Neural crest cell (in vitro differentiated cells): ENCODE results near the gene GALNT18. TPM values are rescaled to one million over a fixed set of nuclear protein-coding genes. Genes with fewer than 3 reads are reported as not detected.
A peak's percentile ranks its signal among the peaks of the same experiment; 100 is the strongest.

Source experiments
- DNase-seq: peaks from one replicate; pipeline ENCODE4 v3.0.0; 2021; ENCODE audit warnings: low read depth, mixed read lengths, low spot score
- H3K27ac Mint-ChIP-seq: one replicate; pipeline ENCODE4 v1.8.0; 2021; ENCODE audit warnings: mild to moderate bottlenecking, mixed read lengths; ENCODE audit not compliant: unreplicated experiment
- H3K27me3 Mint-ChIP-seq: 2 replicates; pipeline ENCODE4 v1.8.0; 2021; ENCODE audit warnings: low read depth, mild to moderate bottlenecking, mixed read lengths
- H3K36me3 Mint-ChIP-seq: 2 replicates; pipeline ENCODE4 v1.8.0; 2021; ENCODE audit warnings: low read depth, mild to moderate bottlenecking, mixed read lengths
- H3K4me1 Mint-ChIP-seq: 2 replicates; pipeline ENCODE4 v1.8.0; 2021; ENCODE audit warnings: mixed read lengths
- H3K4me3 Mint-ChIP-seq: one replicate; pipeline ENCODE4 v1.8.0; 2021; ENCODE audit warnings: mild to moderate bottlenecking, mixed read lengths
- H3K9me3 Mint-ChIP-seq: 2 replicates; pipeline ENCODE4 v1.8.0; 2021; ENCODE audit warnings: mixed read lengths
- CTCF ChIP-seq: fragments of 200-600 bp; sonication (generic); conservative IDR thresholded peaks from 2 replicates; pipeline ENCODE4 v1.5.0; 2021; ENCODE audit warnings: antibody characterized with exemption, mild to moderate bottlenecking
- total RNA-seq: library from RNA; stranded (reverse); gene quantifications from 2 replicates; pipeline ENCODE4 v1.2.1, GENCODE V29; 2021

The GALNT18 gene
- total RNA-seq, 1 donor from 2014 or later, result 2.8 TPM

DNA sequence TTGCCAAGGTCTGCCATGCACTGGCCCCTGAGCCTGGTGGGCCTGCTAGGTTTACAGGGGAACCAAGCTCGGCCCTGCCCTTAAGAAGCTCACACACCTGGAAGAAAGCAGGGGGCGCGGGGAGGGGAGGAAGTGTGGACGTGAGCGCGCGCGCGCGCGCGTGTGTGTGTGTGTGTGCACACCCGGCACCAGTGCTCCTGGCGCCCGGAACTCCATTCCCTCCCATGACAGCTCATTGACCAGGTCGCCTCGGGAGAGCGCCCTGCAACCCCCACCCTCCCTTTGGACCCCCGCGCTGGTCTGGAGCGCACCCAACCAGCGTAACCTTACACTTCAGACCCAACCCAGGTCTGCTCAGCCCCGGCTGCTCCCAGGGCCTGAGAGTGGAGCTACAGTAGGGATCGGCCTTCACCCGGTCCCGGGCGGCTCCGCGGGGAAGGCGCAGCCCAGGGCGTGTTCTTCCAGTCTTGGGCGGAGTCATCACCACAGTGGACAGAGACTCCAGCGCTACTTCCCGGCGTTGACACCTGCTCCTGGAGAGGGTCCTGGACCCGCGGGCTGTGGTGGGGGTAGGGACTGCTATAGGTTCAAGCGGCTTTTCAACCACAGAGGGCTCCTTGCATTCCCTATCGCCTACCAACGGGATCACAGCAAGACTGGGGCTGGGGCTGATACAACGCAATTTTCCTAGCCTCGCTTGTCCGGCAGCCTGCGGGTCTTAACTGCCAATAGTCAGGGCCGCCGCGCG, 1.5 kb downstream of the GALNT18 start:
- H3K27me3 Mint-ChIP-seq, result peaks cover 49% of the 10 kb centered on the region
- no peaks in the 10 kb centered on the region for H3K9me3 Mint-ChIP-seq
- no peaks in the 10 kb centered on the region for H3K36me3 Mint-ChIP-seq
- DNase-seq, result peak; percentile 38
- H3K4me1 Mint-ChIP-seq, result peaks cover 11% of the 10 kb centered on the region
- peak overlapping the region; percentile 92 for H3K4me3 Mint-ChIP-seq
- no peak overlapping the region for H3K27ac Mint-ChIP-seq
- no peak for TF ChIP-seq CTCF

- H3K4me3 Mint-ChIP-seq, result peak overlapping the region; percentile 92
- peaks cover 44% of the 10 kb centered on the region for H3K27me3 Mint-ChIP-seq
- no peak for TF ChIP-seq CTCF
- no peak for DNase-seq
- H3K9me3 Mint-ChIP-seq, result no peaks in the 10 kb centered on the region
- no peak overlapping the region for H3K27ac Mint-ChIP-seq
- no peaks in the 10 kb centered on the region for H3K36me3 Mint-ChIP-seq
- peaks cover 22% of the 10 kb centered on the region for H3K4me1 Mint-ChIP-seq
Observed at GRCh38 chr11:11618973-11619435, 2.8 kb downstream of the GALNT18 start.

DNA sequence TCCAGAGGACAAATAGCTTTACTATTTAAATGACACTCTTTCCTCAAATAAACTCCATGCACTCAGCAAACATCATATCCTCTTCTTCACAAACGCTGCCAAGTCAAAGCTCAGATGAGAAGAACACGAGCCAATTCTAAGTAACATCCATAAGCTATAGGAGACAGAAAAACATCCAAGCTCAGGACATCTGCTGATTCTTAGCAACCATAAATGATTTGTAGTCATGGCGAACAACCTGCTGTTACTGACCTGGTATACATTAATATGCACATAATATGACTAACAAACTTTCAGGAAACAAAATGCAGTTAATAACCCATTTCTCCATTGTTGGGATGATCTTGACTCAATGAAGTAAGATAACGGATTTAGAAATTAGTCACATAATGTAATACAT, 6.7 kb downstream of the GALNT18 start:
- no peaks in the 10 kb centered on the region for H3K9me3 Mint-ChIP-seq
- H3K27ac Mint-ChIP-seq, result no peak overlapping the region
- no peaks in the 10 kb centered on the region for H3K36me3 Mint-ChIP-seq
- TF ChIP-seq CTCF, result no peak
- H3K4me1 Mint-ChIP-seq, result peaks cover 13% of the 10 kb centered on the region
- DNase-seq, result no peak
- peaks cover 19% of the 10 kb centered on the region for H3K27me3 Mint-ChIP-seq
- H3K4me3 Mint-ChIP-seq, result no peak overlapping the region

- Mint-ChIP-seq H3K4me3 (no peak overlapping the region), H3K9me3 (no peaks in the 10 kb centered on the region), H3K27ac (no peak overlapping the region), H3K27me3 (peaks cover 2% of the 10 kb centered on the region), H3K4me1 (peaks cover 13% of the 10 kb centered on the region), H3K36me3 (no peaks in the 10 kb centered on the region)
- no peak for DNase-seq
- TF ChIP-seq CTCF, result no peak
Observed at GRCh38 chr11:11612439-11612838, 9.4 kb downstream of the GALNT18 start.

DNA sequence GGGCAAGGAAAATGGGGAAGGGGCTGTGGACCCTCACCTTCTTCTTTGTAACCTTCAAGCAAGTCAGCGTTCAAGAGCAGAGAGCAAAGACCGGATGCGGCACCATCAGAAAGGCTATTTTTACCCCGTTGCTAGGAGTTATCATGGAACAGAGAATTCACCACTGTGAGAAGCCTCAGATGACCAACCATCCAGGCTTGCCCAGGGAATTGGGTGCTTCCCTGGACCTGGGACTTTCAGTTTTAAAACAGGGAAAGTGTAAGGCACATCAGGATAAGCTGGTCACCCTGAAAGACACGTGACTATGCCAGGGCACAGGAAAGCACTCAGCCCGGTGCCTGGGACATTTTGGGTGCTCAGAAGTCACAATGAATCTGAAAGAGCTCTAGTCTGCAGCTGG, 10.4 kb downstream of the GALNT18 start:
- H3K4me1 Mint-ChIP-seq, result peaks cover 13% of the 10 kb centered on the region
- H3K36me3 Mint-ChIP-seq, result no peaks in the 10 kb centered on the region
- H3K9me3 Mint-ChIP-seq, result no peaks in the 10 kb centered on the region
- no peak overlapping the region for H3K27ac Mint-ChIP-seq
- no peak overlapping the region for H3K4me3 Mint-ChIP-seq
- DNase-seq, result no peak
- H3K27me3 Mint-ChIP-seq, result peaks cover 2% of the 10 kb centered on the region
- no peak for TF ChIP-seq CTCF
